Calu3 (cell line): Measurements from ENCODE around the gene IL17REL. TPM values are rescaled to one million over a fixed set of nuclear protein-coding genes. Genes with fewer than 3 reads are reported as not detected.

Experiments used
- BruUV-seq: library from RNA; stranded (reverse); fragments of 400-500 nt; replicated peaks from 2 replicates; lab custom pipeline; 2021; lab: Mats Ljungman, UMichigan
- CTCF ChIA-PET: fragments of 300-600 bp; sonication (Branson Sonifier 250); formaldehyde crosslinking; loops from one replicate; lab custom pipeline; 2022; ENCODE audit warnings: antibody characterized with exemption; lab: Charles Lee
- DNase-seq: peaks from one replicate; pipeline ENCODE4 v3.0.0; 2022
- H3K27ac Mint-ChIP-seq: one replicate; pipeline ENCODE4 v1.8.0; 2022; ENCODE audit warnings: mixed read lengths; ENCODE audit not compliant: unreplicated experiment
- H3K27me3 Mint-ChIP-seq: one replicate; pipeline ENCODE4 v1.8.0; 2022; ENCODE audit warnings: mixed read lengths; ENCODE audit not compliant: unreplicated experiment
- H3K36me3 Mint-ChIP-seq: one replicate; pipeline ENCODE4 v1.8.0; 2022; ENCODE audit warnings: mild to moderate bottlenecking, moderate library complexity, mixed read lengths; ENCODE audit not compliant: insufficient read depth, unreplicated experiment
- H3K4me1 Mint-ChIP-seq: one replicate; pipeline ENCODE4 v1.8.0; 2022; ENCODE audit warnings: mild to moderate bottlenecking, low read depth, mixed read lengths; ENCODE audit not compliant: unreplicated experiment
- H3K4me3 Mint-ChIP-seq: one replicate; pipeline ENCODE4 v1.8.0; 2022; ENCODE audit warnings: mild to moderate bottlenecking, low read depth, moderate library complexity, mixed read lengths; ENCODE audit not compliant: unreplicated experiment
- H3K9me3 Mint-ChIP-seq: one replicate; pipeline ENCODE4 v1.8.0; 2022; ENCODE audit warnings: low read depth, mixed read lengths; ENCODE audit not compliant: unreplicated experiment
- CTCF ChIP-seq: fragments of 200-600 bp; IDR thresholded peaks from one replicate; pipeline ENCODE4 v1.8.0; 2022; ENCODE audit warnings: antibody characterized with exemption; ENCODE audit not compliant: unreplicated experiment
- intact Hi-C: fragments of 100-400 bp; cut with micrococcal nuclease; formaldehyde crosslinking; loops from one replicate; pipeline ENCODE4 v1.10.0; 2022; ENCODE audit not compliant: unreplicated experiment
- total RNA-seq: library from RNA; stranded (reverse); gene quantifications from 2 replicates; pipeline ENCODE4 v1.2.3, GENCODE V29; 2022

Gene IL17REL
- total RNA-seq, 1 experiment from 2014 or later = not detected

GRCh38 chr22:50019316-50019715, 6.8 kb upstream of the IL17REL start:
- no peak overlapping the region for H3K4me3 Mint-ChIP-seq
- no peak for DNase-seq
- H3K27me3 Mint-ChIP-seq = peaks cover 4% of the 10 kb centered on the region
- intact Hi-C loops = no loop called here
- CTCF ChIA-PET = no interaction called here
- H3K36me3 Mint-ChIP-seq = peaks cover 10% of the 10 kb centered on the region
- H3K27ac Mint-ChIP-seq = no peak overlapping the region
- TF ChIP-seq CTCF = no peak
- H3K9me3 Mint-ChIP-seq = no peaks in the 10 kb centered on the region
- BruUV-seq = no TSS peak
- peaks cover 7% of the 10 kb centered on the region for H3K4me1 Mint-ChIP-seq

GRCh38 chr22:50018608-50019285, 6.2 kb upstream of the IL17REL start:
- no TSS peak for BruUV-seq
- intact Hi-C loops = no loop called here
- H3K4me1 Mint-ChIP-seq = peaks cover 7% of the 10 kb centered on the region
- H3K27ac Mint-ChIP-seq = no peak overlapping the region
- CTCF ChIA-PET = no interaction called here
- DNase-seq = no peak
- H3K9me3 Mint-ChIP-seq = no peaks in the 10 kb centered on the region
- peaks cover 1% of the 10 kb centered on the region for H3K27me3 Mint-ChIP-seq
- no peak for TF ChIP-seq CTCF
- H3K36me3 Mint-ChIP-seq = peaks cover 10% of the 10 kb centered on the region
- no peak overlapping the region for H3K4me3 Mint-ChIP-seq

- Mint-ChIP-seq H3K36me3 (peaks cover 10% of the 10 kb centered on the region), H3K4me3 (no peak overlapping the region), H3K27ac (no peak overlapping the region), H3K27me3 (peaks cover 11% of the 10 kb centered on the region), H3K4me1 (peaks cover 7% of the 10 kb centered on the region), H3K9me3 (no peaks in the 10 kb centered on the region)
- no peak for TF ChIP-seq CTCF
- DNase-seq = no peak
- no TSS peak for BruUV-seq
- CTCF ChIA-PET = no interaction called here
- intact Hi-C loops = no loop called here
These were observed 5.2 kb upstream of the IL17REL start for GRCh38 chr22:50017701-50018224.

- intact Hi-C loops = no loop called here
- peaks cover 10% of the 10 kb centered on the region for H3K4me1 Mint-ChIP-seq
- no peak for TF ChIP-seq CTCF
- peak; percentile 79 for DNase-seq
- H3K4me3 Mint-ChIP-seq = peak overlapping the region; percentile 31
- CTCF ChIA-PET = no interaction called here
- H3K27me3 Mint-ChIP-seq = peaks cover 17% of the 10 kb centered on the region
- no peak overlapping the region for H3K27ac Mint-ChIP-seq
- no TSS peak for BruUV-seq
- no peaks in the 10 kb centered on the region for H3K9me3 Mint-ChIP-seq
- peaks cover 10% of the 10 kb centered on the region for H3K36me3 Mint-ChIP-seq
These were observed 4.6 kb upstream of the IL17REL start for GRCh38 chr22:50016988-50017700.
